C4-2B (cell line): ENCODE results near the gene GRK2.

Experiments used
- ZFX ChIP-seq: fragments of 450-650 bp; IDR thresholded peaks from 2 replicates; pipeline ENCODE4 v1.6.1; 2017
- TF ChIP-seq, protein P1 (sequence below): fragments of 450-650 bp; conservative IDR thresholded peaks from 2 replicates; pipeline ENCODE4 v1.5.1; 2017; ENCODE audit warnings: mild to moderate bottlenecking

- TF ChIP-seq, protein P1, sequence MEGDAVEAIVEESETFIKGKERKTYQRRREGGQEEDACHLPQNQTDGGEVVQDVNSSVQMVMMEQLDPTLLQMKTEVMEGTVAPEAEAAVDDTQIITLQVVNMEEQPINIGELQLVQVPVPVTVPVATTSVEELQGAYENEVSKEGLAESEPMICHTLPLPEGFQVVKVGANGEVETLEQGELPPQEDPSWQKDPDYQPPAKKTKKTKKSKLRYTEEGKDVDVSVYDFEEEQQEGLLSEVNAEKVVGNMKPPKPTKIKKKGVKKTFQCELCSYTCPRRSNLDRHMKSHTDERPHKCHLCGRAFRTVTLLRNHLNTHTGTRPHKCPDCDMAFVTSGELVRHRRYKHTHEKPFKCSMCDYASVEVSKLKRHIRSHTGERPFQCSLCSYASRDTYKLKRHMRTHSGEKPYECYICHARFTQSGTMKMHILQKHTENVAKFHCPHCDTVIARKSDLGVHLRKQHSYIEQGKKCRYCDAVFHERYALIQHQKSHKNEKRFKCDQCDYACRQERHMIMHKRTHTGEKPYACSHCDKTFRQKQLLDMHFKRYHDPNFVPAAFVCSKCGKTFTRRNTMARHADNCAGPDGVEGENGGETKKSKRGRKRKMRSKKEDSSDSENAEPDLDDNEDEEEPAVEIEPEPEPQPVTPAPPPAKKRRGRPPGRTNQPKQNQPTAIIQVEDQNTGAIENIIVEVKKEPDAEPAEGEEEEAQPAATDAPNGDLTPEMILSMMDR, result no peak
- TF ChIP-seq ZFX, result no peak
These were observed 15.9 kb upstream of the GRK2 start for GRCh38 chr11:67250059-67251043.
